ENCODE results near the gene LNP1.
"Not testable (repeated sequence)": the region's sequence is repeated elsewhere in the genome, so short reads cannot be mapped to it uniquely, and the experiment has no call there.

LNP1 gene

DNA sequence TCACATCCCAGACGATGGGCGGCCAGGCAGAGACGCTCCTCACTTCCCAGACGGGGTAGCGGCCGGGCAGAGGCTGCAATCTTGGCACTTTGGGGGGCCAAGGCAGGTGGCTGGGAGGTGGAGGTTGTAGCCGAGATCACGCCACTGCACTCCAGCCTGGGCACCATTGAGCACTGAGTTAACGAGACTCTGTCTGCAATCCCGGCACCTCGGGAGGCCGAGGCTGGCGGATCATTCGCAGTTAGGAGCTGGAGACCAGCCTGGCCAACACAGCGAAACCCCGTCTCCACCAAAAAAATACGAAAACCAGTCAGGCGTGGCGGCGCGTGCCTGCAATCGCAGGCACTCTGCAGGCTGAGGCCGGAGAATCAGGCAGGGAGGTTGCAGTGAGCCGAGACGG is 77.2 kb downstream of the LNP1 start:
- not testable (repeated sequence) for DNase-seq (ENCODE audit: low read depth)

DNA sequence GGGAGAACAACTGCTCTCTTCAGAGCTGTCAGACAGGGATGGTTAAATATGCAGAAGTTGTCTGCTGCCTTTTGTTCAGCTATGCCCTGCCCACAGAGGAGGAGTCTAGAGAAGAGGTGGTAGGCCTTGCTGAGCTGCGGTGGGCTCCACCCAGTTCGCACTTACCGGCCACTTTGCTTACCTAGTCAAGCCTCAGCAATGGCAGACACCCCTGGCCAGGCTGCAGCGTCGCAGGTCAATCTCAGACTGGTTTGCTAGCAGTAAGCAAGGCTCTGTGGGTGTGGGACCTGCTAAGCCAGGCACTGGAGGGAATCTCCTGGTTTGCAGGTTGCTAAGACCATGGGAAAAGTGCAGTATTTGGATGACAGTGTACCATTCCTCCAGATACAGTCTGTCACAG is 78.7 kb downstream of the LNP1 start:
- no peak for DNase-seq (ENCODE audit: low read depth)

DNA sequence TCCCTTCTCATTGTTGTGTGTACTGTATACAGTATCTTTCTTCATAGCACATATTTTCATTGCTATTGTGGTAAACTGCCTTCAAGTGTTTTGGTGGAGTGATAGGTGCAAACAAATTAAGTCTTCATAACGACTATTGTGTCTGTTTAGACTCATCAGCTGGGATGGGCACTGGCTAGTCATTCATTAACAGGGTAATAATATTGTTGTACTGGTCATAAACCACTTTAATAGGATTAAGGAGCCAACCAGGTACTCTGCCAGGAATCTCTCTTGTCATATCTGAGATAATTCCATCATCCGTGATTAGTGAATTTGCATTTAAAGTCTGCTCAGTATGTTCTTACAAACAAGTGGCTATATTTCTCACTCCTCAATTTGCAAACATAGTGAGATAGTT is 80.8 kb downstream of the LNP1 start:
- no peak for DNase-seq (ENCODE audit: low read depth)

DNA sequence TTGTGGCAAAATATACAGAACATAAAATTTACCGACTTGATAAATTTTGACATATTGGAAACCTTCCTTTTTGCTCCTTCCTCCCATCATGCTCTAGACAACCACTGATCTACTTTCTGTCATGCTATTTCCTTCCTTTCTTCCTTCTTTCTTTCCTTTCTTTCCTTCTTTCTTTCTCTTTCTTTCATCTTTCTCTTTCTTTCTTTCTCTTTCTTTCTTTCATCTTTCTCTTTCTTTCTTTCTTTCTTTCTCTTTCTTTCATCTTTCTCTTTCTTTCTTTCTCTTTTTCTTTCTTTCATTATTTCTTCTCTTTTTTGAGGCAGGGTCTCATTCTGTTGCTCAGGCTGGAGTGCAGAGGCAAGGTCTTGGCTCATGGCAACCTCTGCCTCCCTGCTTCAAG is 82.2 kb downstream of the LNP1 start:
- no peak for DNase-seq (ENCODE audit: low read depth)

DNA sequence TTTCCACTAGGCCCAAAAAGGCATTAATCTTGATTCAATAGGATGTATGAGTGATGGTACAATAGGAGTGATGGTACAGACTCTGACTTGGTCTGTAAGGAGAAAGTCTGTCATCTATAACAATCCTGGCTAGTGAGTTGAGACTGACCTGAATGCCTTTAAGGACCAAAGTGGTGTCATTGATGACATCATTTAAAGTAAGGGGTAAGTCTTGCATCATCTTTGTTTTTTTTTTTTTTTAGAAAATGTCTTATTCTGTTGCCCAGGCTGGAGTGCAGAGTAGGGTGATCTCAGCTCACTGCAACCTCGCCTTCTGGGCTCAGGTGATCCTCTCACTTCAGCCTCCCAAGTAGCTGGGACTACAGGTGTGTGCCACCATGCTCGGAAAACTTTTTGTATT is 85.5 kb downstream of the LNP1 start:
- DNase-seq (ENCODE audit: low read depth): peak; percentile 7

DNA sequence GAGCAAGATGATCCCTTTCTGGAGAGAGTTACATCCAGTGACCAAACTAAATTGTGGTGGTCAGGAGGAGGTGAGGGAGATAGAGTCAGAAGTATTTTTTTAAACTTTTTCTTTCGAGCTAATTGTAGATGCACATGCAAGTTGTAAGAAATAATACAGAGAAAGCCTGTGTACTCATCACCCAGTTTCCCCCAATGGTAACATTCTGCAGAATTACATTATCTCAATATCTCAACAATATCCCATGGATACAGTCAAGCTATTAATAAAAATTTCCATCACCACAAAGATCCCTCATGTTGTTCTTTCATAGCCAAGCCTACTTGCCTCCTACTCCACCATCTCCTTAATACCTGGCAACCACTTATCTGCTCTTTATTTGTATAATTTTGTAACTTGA is 87.8 kb downstream of the LNP1 start:
- DNase-seq (ENCODE audit: low read depth): no peak

DNA sequence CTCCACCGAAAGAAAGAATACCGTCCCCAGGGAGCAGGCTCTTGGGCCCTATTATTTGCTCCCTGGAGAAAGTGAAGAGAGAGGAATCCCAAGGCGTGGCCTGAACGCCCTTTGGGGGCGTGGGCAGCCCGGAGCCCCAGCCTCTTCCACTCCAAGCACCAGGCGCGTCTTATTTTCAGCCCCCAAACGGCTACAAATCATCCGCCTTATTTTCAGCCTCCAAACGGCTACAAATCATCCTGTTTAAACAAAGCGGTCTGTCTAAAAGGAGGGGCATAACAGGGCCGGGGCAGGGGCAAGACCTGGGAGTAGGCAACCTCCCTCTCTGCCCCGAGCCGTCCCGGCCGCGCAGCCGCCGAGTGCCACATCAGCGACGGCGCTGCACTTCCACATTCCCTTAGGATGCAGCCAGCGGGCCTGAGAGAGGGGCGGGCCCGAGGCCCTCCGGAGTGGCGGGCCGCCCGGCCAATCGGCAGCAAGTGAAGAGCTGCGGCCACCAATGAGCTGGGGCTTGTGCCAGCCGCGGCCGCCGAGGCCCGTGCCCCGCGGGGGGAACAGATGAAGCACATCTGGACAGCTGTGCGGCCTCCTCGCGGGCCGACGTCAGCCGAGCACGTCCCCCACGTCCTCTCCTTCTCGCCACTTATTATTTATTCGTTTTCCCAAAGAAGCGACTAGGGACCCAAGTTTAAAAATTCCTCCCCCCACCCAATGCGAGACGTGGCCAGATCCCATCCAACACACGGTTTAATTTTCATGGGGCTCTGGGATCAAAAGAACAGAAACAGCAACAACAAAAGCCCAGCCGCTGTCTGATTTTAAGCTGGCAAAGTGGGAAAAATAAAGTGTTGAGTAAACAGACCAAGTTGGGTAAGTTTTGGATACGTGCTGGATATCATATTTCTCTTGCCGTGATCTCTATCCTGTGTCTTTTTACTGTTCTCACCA is 91.0 kb downstream of the LNP1 start, which contains the start of gene TMEM45A:
TMEM45A (plus strand) TSS at position 561 of the 948 bp plus-strand sequence. CDS start 62,593 bp downstream, outside the sequence.
- peak; percentile 95 for DNase-seq (ENCODE audit: low read depth)

DNA sequence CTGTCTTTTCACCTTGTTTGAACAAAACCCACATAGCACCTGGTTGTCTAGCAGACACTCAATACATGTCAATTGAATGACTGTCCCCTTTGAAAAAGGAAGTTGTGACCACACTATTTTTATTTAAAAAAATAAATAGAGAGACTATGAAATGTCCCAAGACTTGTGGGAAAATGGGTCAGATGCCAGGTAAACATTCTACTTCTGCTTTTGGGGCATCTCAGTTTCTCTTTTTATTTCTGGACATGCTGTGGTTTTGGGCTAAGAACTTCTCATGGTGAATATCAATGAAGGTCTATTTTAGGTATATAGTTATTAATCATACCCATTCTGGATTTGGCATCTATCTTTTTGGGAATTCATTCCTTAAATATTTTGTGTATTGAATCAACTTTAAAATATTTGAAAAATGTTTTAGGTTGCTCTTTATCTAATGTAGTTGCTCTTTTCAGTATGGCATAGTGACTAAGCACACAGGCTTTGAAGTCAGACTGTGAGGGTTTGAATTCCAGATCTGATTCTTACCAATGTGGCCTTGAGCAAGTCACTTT is 95.4 kb downstream of the LNP1 start:
- peak; percentile 82 for DNase-seq (ENCODE audit: low read depth)

DNA sequence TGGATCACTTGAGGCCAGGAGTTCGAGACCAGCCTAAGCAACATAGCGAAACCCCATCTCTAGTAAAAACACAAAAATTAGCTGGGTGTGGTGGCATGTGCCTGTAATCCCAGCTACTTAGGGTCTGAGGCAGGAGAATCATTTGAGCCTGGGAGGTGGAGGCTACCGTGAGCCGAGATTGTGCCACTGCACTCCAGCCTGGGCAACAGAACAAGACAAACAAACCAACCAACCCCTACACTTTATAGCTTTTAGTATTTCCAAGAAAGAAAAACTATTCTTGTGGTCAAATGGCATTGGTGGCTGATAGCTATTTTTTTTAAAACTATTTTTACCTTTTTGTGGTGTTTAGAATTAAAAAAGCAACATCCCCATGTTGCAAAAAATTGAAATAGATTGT is 98.3 kb downstream of the LNP1 start:
- DNase-seq (ENCODE audit: low read depth): no peak

DNA sequence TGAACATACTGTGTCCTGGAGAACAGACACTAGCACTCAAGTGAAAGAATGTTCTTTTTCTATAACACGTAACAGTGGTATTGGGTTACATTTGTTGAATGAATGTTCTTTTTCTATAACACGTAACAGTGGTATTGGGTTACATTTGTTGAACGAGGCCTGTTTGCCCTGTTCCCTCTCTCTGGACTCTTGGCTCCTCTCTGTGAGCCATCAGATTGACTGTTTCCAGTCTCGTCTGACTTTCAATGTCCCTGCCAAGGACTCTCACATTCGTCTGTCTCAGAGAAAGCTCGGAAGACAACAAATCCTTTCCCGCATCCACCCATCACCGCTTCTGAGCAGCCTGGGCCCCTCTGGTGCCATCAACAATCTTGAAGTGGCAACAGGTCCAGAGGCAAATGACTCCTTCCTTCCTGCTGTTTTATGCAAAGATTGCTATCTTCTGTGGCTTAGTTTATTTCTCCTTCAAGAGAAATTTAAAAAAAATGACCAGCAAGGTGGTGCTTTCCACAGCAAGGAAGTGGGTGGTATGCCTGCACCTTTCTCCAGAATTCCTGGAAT is 99.1 kb downstream of the LNP1 start:
- peak; percentile 15 for DNase-seq (ENCODE audit: low read depth)

DNA sequence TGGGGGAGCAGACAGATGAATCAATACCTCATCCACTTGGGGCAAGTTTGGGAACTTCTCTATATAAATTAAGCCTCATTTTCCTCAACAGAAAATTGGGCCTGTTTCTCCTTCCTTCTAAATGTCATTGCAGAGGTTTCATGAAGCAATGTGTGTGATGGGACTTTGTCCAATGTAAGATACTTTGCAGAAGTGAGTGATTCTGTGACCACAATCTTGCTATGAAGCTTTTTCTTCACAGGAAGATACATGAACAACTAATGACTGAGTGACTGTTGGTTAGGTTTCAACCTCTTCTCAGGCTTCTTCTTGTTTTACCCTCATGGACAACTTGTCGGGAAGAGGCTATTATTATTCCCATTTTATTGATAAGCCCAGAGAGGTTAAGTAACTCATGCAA is 102.1 kb downstream of the LNP1 start:
- no peak for DNase-seq (ENCODE audit: low read depth)

Data from iris pigment epithelial cell (primary cell).